Heart right ventricle (tissue), 16 donors: ENCODE data around the gene GTPBP6. TPM values are rescaled to one million over a fixed set of nuclear protein-coding genes. Genes with fewer than 3 reads are reported as not detected.

Source experiments
- ATAC-seq, 8 donors: fragments of 200-7000 bp; cut with Tn5 transposase; one replicate each; pipeline ENCODE4 v1.9.1; 2020; ENCODE audit warnings: mild to moderate bottlenecking in 8 of 8, moderate library complexity in 8 of 8, moderate number of reproducible peaks in 1 of 8
- DNase-seq, 2 donors: peaks; one replicate each; pipeline ENCODE4 v3.0.0-alpha.2; 2020
- H3K27ac ChIP-seq, 10 donors: fragments of 200-600 bp; sonication (generic) in 2 of 10; one replicate each; pipeline versions ENCODE4 v1.5.0 to v1.8.0; 2020 to 2022; ENCODE audit warnings: mild to moderate bottlenecking in 3 of 10
- H3K27me3 ChIP-seq, 7 donors: fragments of 200-600 bp; one replicate each; pipeline ENCODE4 v1.8.0; 2021 to 2022; ENCODE audit warnings: mild to moderate bottlenecking in 2 of 7
- H3K36me3 ChIP-seq, 9 donors: fragments of 200-600 bp; sonication (generic) in 1 of 9; one replicate each; pipeline versions ENCODE4 v1.5.0 to v1.8.0; 2020 to 2022; ENCODE audit warnings: mild to moderate bottlenecking in 2 of 9
- H3K4me1 ChIP-seq, 9 donors: fragments of 200-600 bp; sonication (generic) in 1 of 9; one replicate each; pipeline versions ENCODE4 v1.5.0 to v1.8.0; 2020 to 2022; ENCODE audit warnings: mild to moderate bottlenecking in 4 of 9
- H3K4me3 ChIP-seq, 10 donors: fragments of 200-600 bp; sonication (generic) in 2 of 10; one replicate each; pipeline versions ENCODE4 v1.5.0 to v1.8.0; 2020 to 2022; ENCODE audit warnings: mild to moderate bottlenecking in 7 of 10, moderate library complexity in 2 of 10
- H3K9me3 ChIP-seq, 11 donors: fragments of 200-600 bp in 10 of 11; sonication (generic) in 2 of 11; one replicate each; pipeline versions ENCODE4 v1.5.0 to v1.8.0; 2013 to 2022; ENCODE audit warnings: mild to moderate bottlenecking in 2 of 11, control low read depth in 1 of 11, moderate library complexity in 1 of 11
- WGBS, 2 donors: extraction: QIAGEN DNeasy Blood & Tissue Kit; methylation state at CpG; one replicate each; pipeline ENCODE4 v1.1.7; 2013; ENCODE audit warnings: inconsistent platforms in 1 of 2; 5-methylcytosine and 5-hydroxymethylcytosine counted together
- intact Hi-C, 10 donors: fragments of 100-400 bp; cut with DNase I; formaldehyde crosslinking; loops; one replicate each; pipeline versions ENCODE4 v1.11.1 to v1.14.2; 2022
- polyA plus RNA-seq, 2 donors: library from polyadenylated mRNA; stranded (reverse); fragments of 200-250 nt; gene quantifications; one replicate each; pipeline ENCODE4 v1.2.3, GENCODE V29; 2013
- total RNA-seq, 10 donors: library from RNA; stranded (reverse); fragmentation: NEBNext Ultra II Directional in 3 of 10; extraction: Animal tissue kit (Norgen Biotek cat#: 25700) in 3 of 10; gene quantifications; one replicate each; pipeline versions ENCODE4 v1.2.1 to v1.2.4, GENCODE V29; 2021 to 2023
- TF ChIP-seq, protein P1 (sequence below), 9 donors: fragments of 200-600 bp; sonication (generic) in 2 of 9; IDR thresholded peaks; one replicate each; pipeline versions ENCODE4 v1.5.0 to v1.8.0; 2021 to 2022; ENCODE audit warnings: antibody characterized with exemption in 9 of 9, mild to moderate bottlenecking in 5 of 9, moderate library complexity in 1 of 9
- donor health status: Arrhythmogenic right ventricular cardiomyopathy.
- donor health status: ischemic (EF 13 %, LVEDD 7.1; RV severe dilation, severe dysfunction).
- donor health status: healthy with polysubstance abuse.
- donor health status: DM: no; HTN: yes; CAD: no.
- donor health status: DM: no; HTN: no; CAD: no.
- donor health status: ischemic (EF 25% LVEDD 6.9; RV normal size, moderate dysfunction).
- donor health status: ischemic (EF 25% LVEDD 5.7; RV mildly dilated, moderate dysfunction).
- donor health status: healthy.
- donor health status: DM: yes; HTN: yes; CAD: no.
- donor health status: Ischemic cardiomyopathy.
- donor health status: ischemic (EF 35%, LVEDD 5.7; RV mildly dilated, moderate dysfunction).
- donor health status: nonischemic (EF 11% LVEDD 7.7; RV severe dilation, severe dysfunction).
- donor health status: DM: yes; HTN: yes; CAD: no.
- donor health status: PGD.
- donor health status: ischemic (EF 29% LVEDD 5.4; RV normal size, mild dysfunction).
- donor health status: nonischemic (EF 23%, LVEDD 6.1; RV moderate dilation, normal function).

Gene GTPBP6
- total and polyA plus RNA-seq, 12 donors = 29.8 to 103 (median 46.3) TPM

- no peaks in the 10 kb centered on the region for H3K36me3 ChIP-seq
- H3K9me3 ChIP-seq = no peaks in the 10 kb centered on the region
- no peak overlapping the region for H3K27ac ChIP-seq
- no peak overlapping the region for H3K4me3 ChIP-seq
- DNase-seq = no peak
- no peak for ATAC-seq
- peaks cover 0 to 3% (median 0%) of the 10 kb centered on the region in 7 donors for H3K27me3 ChIP-seq
- intact Hi-C loops = no loop called here
- 72 to 80% methylated on average over 13 of the region's 13 CpGs for WGBS, 2 donors
- TF ChIP-seq, protein P1, sequence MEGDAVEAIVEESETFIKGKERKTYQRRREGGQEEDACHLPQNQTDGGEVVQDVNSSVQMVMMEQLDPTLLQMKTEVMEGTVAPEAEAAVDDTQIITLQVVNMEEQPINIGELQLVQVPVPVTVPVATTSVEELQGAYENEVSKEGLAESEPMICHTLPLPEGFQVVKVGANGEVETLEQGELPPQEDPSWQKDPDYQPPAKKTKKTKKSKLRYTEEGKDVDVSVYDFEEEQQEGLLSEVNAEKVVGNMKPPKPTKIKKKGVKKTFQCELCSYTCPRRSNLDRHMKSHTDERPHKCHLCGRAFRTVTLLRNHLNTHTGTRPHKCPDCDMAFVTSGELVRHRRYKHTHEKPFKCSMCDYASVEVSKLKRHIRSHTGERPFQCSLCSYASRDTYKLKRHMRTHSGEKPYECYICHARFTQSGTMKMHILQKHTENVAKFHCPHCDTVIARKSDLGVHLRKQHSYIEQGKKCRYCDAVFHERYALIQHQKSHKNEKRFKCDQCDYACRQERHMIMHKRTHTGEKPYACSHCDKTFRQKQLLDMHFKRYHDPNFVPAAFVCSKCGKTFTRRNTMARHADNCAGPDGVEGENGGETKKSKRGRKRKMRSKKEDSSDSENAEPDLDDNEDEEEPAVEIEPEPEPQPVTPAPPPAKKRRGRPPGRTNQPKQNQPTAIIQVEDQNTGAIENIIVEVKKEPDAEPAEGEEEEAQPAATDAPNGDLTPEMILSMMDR (IDR thresholded peaks at IDR 0.05) = no peak
- H3K4me1 ChIP-seq = peaks cover 0 to 20% (median 0%) of the 10 kb centered on the region in 9 donors
Measured at GRCh38 chrX:262381-262909, 56.2 kb downstream of the GTPBP6 start.

DNA sequence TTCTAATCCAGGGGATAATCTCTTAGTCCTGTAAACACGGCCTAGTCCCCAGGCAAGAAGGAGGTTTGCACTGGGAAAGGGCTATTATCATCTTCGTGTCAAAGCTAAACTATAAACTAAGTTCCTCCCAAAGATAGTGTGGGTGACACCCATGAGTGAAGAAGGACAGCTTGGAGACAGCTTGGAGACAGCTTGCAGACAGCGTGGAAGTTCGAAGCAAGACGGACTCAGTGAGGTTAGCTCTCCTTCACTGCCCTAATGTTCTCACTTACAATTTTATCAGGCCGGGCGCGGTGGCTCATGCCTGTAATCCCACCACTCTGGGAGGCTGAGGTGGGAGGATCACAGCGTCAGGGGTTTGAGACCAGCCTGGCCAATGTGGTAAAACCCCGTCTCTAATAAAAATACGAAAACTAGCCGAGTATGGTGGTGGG is 56.7 kb downstream of the GTPBP6 start:
- TF ChIP-seq, protein P1 (IDR thresholded peaks at IDR 0.05) = no peak
- no peak for DNase-seq
- Histone ChIP-seq H3K36me3 (no peaks in the 10 kb centered on the region), H3K4me1 (peaks cover 0 to 20% (median 0%) of the 10 kb centered on the region in 9 donors), H3K27me3 (peaks cover 0 to 3% (median 0%) of the 10 kb centered on the region in 7 donors), H3K9me3 (no peaks in the 10 kb centered on the region), H3K4me3 (peak overlapping the region in 1 of 10 donors; percentile 10), H3K27ac (no peak overlapping the region)
- intact Hi-C loops = no loop called here
- WGBS, 2 donors = 71 to 77% methylated on average over 12 of the region's 12 CpGs
- ATAC-seq = peak in 2 of 8 donors; percentile 11 to 65

DNA sequence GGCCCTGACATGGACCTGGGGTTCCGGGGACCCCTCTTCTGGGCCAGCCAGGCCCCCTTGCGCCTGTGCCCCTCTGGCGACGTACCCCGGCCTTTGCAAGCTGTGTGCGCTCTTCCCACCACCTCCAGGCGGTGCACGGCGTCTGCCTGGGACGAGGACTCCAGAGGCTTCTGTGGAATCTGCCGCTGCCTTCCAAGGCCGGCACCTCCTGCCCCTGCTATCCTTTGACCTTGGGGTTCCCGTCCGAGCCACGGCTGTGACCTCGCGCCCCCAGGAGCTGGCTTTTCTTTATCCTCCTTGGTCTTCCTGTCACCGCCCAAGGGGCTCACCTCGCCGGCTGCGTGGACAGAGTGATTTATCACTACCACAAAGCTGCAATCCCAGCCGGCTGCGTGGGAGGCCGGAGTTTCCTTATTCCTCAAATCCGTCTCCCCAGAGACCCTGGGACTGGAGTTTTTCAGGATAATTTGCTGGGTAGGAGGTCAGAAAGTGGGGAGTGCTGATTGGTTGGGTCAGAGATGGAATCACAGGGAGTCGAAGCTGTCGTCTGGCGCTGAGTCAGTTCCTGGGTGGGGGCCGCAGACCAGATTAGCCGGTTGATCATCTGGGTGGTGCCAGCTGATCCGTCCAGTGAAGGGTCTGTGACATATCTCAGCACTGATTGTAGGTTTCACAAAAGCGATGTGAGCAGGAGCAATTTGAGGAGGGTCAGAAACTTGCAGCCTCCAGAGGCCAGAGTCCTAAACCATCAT is 57.3 kb downstream of the GTPBP6 start:
- 45 to 51% methylated on average over 32 of the region's 32 CpGs for WGBS, 2 donors
- H3K4me3 ChIP-seq = peak overlapping the region in 1 of 10 donors; percentile 10

GRCh38 chrX:259692-260355 is 58.8 kb downstream of the GTPBP6 start:
- intact Hi-C loops = no loop called here
- Histone ChIP-seq H3K27ac (no peak overlapping the region), H3K36me3 (no peaks in the 10 kb centered on the region), H3K4me3 (no peak overlapping the region), H3K27me3 (peaks cover 0 to 3% (median 0%) of the 10 kb centered on the region in 7 donors), H3K4me1 (peaks cover 0 to 20% (median 0%) of the 10 kb centered on the region in 9 donors), H3K9me3 (no peaks in the 10 kb centered on the region)
- no peak for DNase-seq
- TF ChIP-seq, protein P1 (IDR thresholded peaks at IDR 0.05) = no peak
- ATAC-seq = no peak
- 71% methylated on average over 21 of the region's 21 CpGs for WGBS, 2 donors

More for the DNA sequence above, 57.3 kb downstream of the GTPBP6 start:
- Histone ChIP-seq H3K36me3 (no peaks in the 10 kb centered on the region), H3K27ac (no peak overlapping the region), H3K4me1 (peaks cover 0 to 20% (median 0%) of the 10 kb centered on the region in 9 donors), H3K9me3 (no peaks in the 10 kb centered on the region), H3K27me3 (peaks cover 0 to 3% (median 0%) of the 10 kb centered on the region in 7 donors)
- TF ChIP-seq, protein P1 (IDR thresholded peaks at IDR 0.05) = no peak
- ATAC-seq (peak in 5 of 8 donors; percentile 38 to 72 (median 48)), DNase-seq (peak; percentile 34 to 43)
- intact Hi-C loops = no loop called here
